ENCODE measurements around the gene FGD1.
"Not testable (repeated sequence)": the region's sequence is repeated elsewhere in the genome, so short reads cannot be mapped to it uniquely, and the experiment has no call there.

FGD1 gene

GRCh38 chrX:54495814-54496516, at the start of gene FGD1:
TSS of gene FGD1 (minus strand) at chrX:54496234. CDS start at chrX:54495432, 802 bp downstream.
- DNase-seq = peak; percentile 61

GRCh38 chrX:54542239-54542638, 46.2 kb upstream of the FGD1 start:
- not testable (repeated sequence) for DNase-seq

- DNase-seq = peak; percentile 55
Observed at GRCh38 chrX:54540289-54540688, 44.3 kb upstream of the FGD1 start.

- DNase-seq = no peak
Observed at GRCh38 chrX:54534271-54534670, 38.2 kb upstream of the FGD1 start.

GRCh38 chrX:54530357-54530900, 34.4 kb upstream of the FGD1 start:
- DNase-seq = no peak

GRCh38 chrX:54529552-54530356, 33.7 kb upstream of the FGD1 start, which contains the start of gene GNL3L:
TSS of gene GNL3L (plus strand) at chrX:54530219. CDS start at chrX:54532567, 2,348 bp downstream.
- peak; percentile 80 for DNase-seq

- no peak for DNase-seq
Observed at GRCh38 chrX:54529151-54529550, 33.1 kb upstream of the FGD1 start.

GRCh38 chrX:54509400-54509799, 13.4 kb upstream of the FGD1 start:
- DNase-seq = peak; percentile 78

- DNase-seq = no peak
Observed at GRCh38 chrX:54496936-54497335, 902 bp upstream of the FGD1 start.

GRCh38 chrX:54496517-54496852, 451 bp upstream of the FGD1 start:
- DNase-seq = no peak

GRCh38 chrX:54494989-54495813, 833 bp downstream of the FGD1 start:
- no peak for DNase-seq

GRCh38 chrX:54494166-54494988, 1.7 kb downstream of the FGD1 start:
- no peak for DNase-seq

GRCh38 chrX:54492340-54492739, 3.7 kb downstream of the FGD1 start:
- DNase-seq = peak; percentile 60

- DNase-seq = not testable (repeated sequence)
Observed at GRCh38 chrX:54489819-54490218, 6.2 kb downstream of the FGD1 start.

- DNase-seq = no peak
Observed at GRCh38 chrX:54484666-54485065, 11.4 kb downstream of the FGD1 start.

- DNase-seq = no peak
Observed at GRCh38 chrX:54483946-54484345, 12.1 kb downstream of the FGD1 start.

GRCh38 chrX:54482839-54483593, 13.0 kb downstream of the FGD1 start:
- no peak for DNase-seq

- DNase-seq = no peak
Observed at GRCh38 chrX:54479136-54480111, 16.6 kb downstream of the FGD1 start.

GRCh38 chrX:54473993-54474859, 21.8 kb downstream of the FGD1 start:
- no peak for DNase-seq

Data from fibroblast of upper back skin (primary cell).